WTC11 (cell line): ENCODE measurements around the gene NCL. TPM values are rescaled to one million over a fixed set of nuclear protein-coding genes. Genes with fewer than 3 reads are reported as not detected.
"Not testable (repeated sequence)": the region's sequence is repeated elsewhere in the genome, so short reads cannot be mapped to it uniquely, and the experiment has no call there.

Experiments used
- ATAC-seq: fragments of 200-7000 bp; cut with Tn5 transposase; 2 replicates; pipeline ENCODE4 v1.10.0; 2021; ENCODE audit warnings: mild to moderate bottlenecking, moderate library complexity
- CTCF ChIA-PET: fragments of 300-600 bp; sonication (Branson Sonifier 250); formaldehyde crosslinking; loops from one replicate; lab custom pipeline; 2021; ENCODE audit warnings: antibody characterized with exemption; lab: Charles Lee
- POLR2A ChIA-PET: fragments of 350-600 bp; sonication (Branson Sonifier 250); formaldehyde crosslinking; loops from one replicate; lab custom pipeline; 2021; ENCODE audit warnings: antibody characterized with exemption; lab: Charles Lee
- DNase-seq: peaks from one replicate; pipeline ENCODE4 v3.0.0; 2021; ENCODE audit warnings: low spot score
- H3K27ac Mint-ChIP-seq: 2 replicates; pipeline ENCODE4 v1.8.0; 2021; ENCODE audit warnings: mixed read lengths
- H3K27me3 Mint-ChIP-seq: 2 replicates; pipeline ENCODE4 v1.8.0; 2021; ENCODE audit warnings: low read depth, mild to moderate bottlenecking, moderate library complexity, mixed read lengths
- H3K36me3 Mint-ChIP-seq: 2 replicates; pipeline ENCODE4 v1.8.0; 2021; ENCODE audit warnings: mixed read lengths
- H3K4me1 Mint-ChIP-seq: 2 replicates; pipeline ENCODE4 v1.8.0; 2022; ENCODE audit warnings: mixed read lengths
- H3K4me3 Mint-ChIP-seq: 2 replicates; pipeline ENCODE4 v1.8.0; 2021; ENCODE audit warnings: mild to moderate bottlenecking, moderate library complexity, mixed read lengths
- H3K9me3 Mint-ChIP-seq: 2 replicates; pipeline ENCODE4 v1.8.0; 2021; ENCODE audit warnings: mixed read lengths
- ATF2 ChIP-seq: sonication (generic); formaldehyde crosslinking; IDR thresholded peaks from 2 replicates; pipeline ENCODE4 v1.8.1; 2022; ENCODE audit warnings: low read depth, missing genetic modification reagents, borderline replicate concordance
- ATF3 ChIP-seq: sonication (generic); formaldehyde crosslinking; conservative IDR thresholded peaks from 2 replicates; pipeline ENCODE4 v1.8.1; 2022; ENCODE audit warnings: mild to moderate bottlenecking, missing genetic modification reagents
- EMX1 ChIP-seq: fragments of 250-450 bp; sonication (Bioruptor Pico); IDR thresholded peaks from 2 replicates; pipeline ENCODE4 v1.8.0; 2021; ENCODE audit warnings: mild to moderate bottlenecking
- GABPB1 ChIP-seq: sonication (generic); formaldehyde crosslinking; IDR thresholded peaks from 2 replicates; pipeline ENCODE4 v1.8.1; 2023; ENCODE audit warnings: mild to moderate bottlenecking, missing genetic modification reagents
- HMGA2 ChIP-seq: fragments of 250-450 bp; sonication (Bioruptor Pico); IDR thresholded peaks from 2 replicates; pipeline ENCODE4 v1.4.0; 2021; ENCODE audit warnings: mild to moderate bottlenecking, moderate library complexity
- JAZF1 ChIP-seq: fragments of 250-450 bp; sonication (Bioruptor Pico); IDR thresholded peaks from 2 replicates; pipeline ENCODE4 v1.9.0; 2021; ENCODE audit warnings: moderate library complexity, mild to moderate bottlenecking, inconsistent platforms
- JUN ChIP-seq: sonication (generic); formaldehyde crosslinking; IDR thresholded peaks from 2 replicates; pipeline ENCODE4 v1.8.0; 2023; ENCODE audit warnings: mild to moderate bottlenecking, missing genetic modification reagents
- NFATC4 ChIP-seq: fragments of 250-450 bp; sonication (Bioruptor Pico); IDR thresholded peaks from 2 replicates; pipeline ENCODE4 v1.9.0; 2021; ENCODE audit warnings: mild to moderate bottlenecking
- PRDM15 ChIP-seq: sonication (generic); formaldehyde crosslinking; IDR thresholded peaks from 2 replicates; pipeline ENCODE4 v1.8.0; 2022; ENCODE audit warnings: missing genetic modification reagents
- SP1 ChIP-seq: sonication (generic); formaldehyde crosslinking; conservative IDR thresholded peaks from 2 replicates; pipeline ENCODE4 v1.8.1; 2022; ENCODE audit warnings: missing genetic modification reagents
- ZNF219 ChIP-seq: sonication (generic); formaldehyde crosslinking; IDR thresholded peaks from 2 replicates; pipeline ENCODE4 v1.8.0; 2023; ENCODE audit warnings: missing genetic modification reagents, mild to moderate bottlenecking, borderline replicate concordance
- ZNF281 ChIP-seq: sonication (generic); formaldehyde crosslinking; IDR thresholded peaks from 2 replicates; pipeline ENCODE4 v1.8.0; 2023; ENCODE audit warnings: mild to moderate bottlenecking, missing genetic modification reagents
- ZNF423 ChIP-seq: fragments of 250-450 bp; sonication (Bioruptor Pico); IDR thresholded peaks from 2 replicates; pipeline ENCODE4 v2.1.2; 2022; ENCODE audit warnings: mild to moderate bottlenecking, moderate library complexity
- ZNF425 ChIP-seq: fragments of 250-450 bp; sonication (Bioruptor Pico); conservative IDR thresholded peaks from 2 replicates; pipeline ENCODE4 v1.9.0; 2021; ENCODE audit warnings: mild to moderate bottlenecking
- ZNF512 ChIP-seq: sonication (generic); formaldehyde crosslinking; IDR thresholded peaks from 2 replicates; pipeline ENCODE4 v1.8.1; 2022; ENCODE audit warnings: missing genetic modification reagents, borderline replicate concordance
- ZSCAN18 ChIP-seq: fragments of 250-450 bp; sonication (Bioruptor Pico); IDR thresholded peaks from 2 replicates; pipeline ENCODE4 v2.1.2; 2022; ENCODE audit warnings: mild to moderate bottlenecking, moderate library complexity
- total RNA-seq: library from RNA; stranded (reverse); gene quantifications from 3 replicates; pipeline ENCODE4 v1.2.3, GENCODE V29; 2021

Gene NCL
- total RNA-seq, 1 experiment from 2014 or later = 1,223 TPM

GRCh38 chr2:231433990-231434389 lies 30.3 kb downstream of the NCL start:
- peaks cover 35% of the 10 kb centered on the region for H3K9me3 Mint-ChIP-seq
- no peak for ATAC-seq
- CTCF ChIA-PET = interaction anchor here (0.9 kb wide), 1 partner anchor 18 kb away, joined by 3 read pairs; no protein-coding TSS in a partner anchor
- no peak for DNase-seq
- H3K4me1 Mint-ChIP-seq = peaks cover 6% of the 10 kb centered on the region
- H3K4me3 Mint-ChIP-seq = no peak overlapping the region
- no peaks in the 10 kb centered on the region; the same call in none of the 2 replicates for H3K27me3 Mint-ChIP-seq
- H3K36me3 Mint-ChIP-seq = peaks cover 30% of the 10 kb centered on the region
- no peak overlapping the region for H3K27ac Mint-ChIP-seq
- POLR2A ChIA-PET = no interaction called here
- no peak for TF ChIP-seq ZNF219
- TF ChIP-seq ATF2 (CRISPR knock-in tag) = no peak
- TF ChIP-seq PRDM15 (CRISPR knock-in tag) = no peak
- TF ChIP-seq ATF3 = no peak
- no peak for TF ChIP-seq ZNF512
- no peak for TF ChIP-seq SP1 (CRISPR knock-in tag)
- no peak for TF ChIP-seq HMGA2 (CRISPR knock-in tag)

- H3K27ac Mint-ChIP-seq = no peak overlapping the region
- ATAC-seq = no peak
- POLR2A ChIA-PET = no interaction called here
- peaks cover 7% of the 10 kb centered on the region for H3K4me1 Mint-ChIP-seq
- H3K9me3 Mint-ChIP-seq = peaks cover 32% of the 10 kb centered on the region
- TF ChIP-seq JAZF1 (no peak), ZNF423 (CRISPR knock-in tag) (no peak)
- TF ChIP-seq, all 79 proteins: peak for 0
- H3K36me3 Mint-ChIP-seq = peaks cover 30% of the 10 kb centered on the region
- H3K4me3 Mint-ChIP-seq = no peak overlapping the region
- no peak for DNase-seq
- H3K27me3 Mint-ChIP-seq = no peaks in the 10 kb centered on the region; the same call in none of the 2 replicates
- CTCF ChIA-PET = no interaction called here
Measured at GRCh38 chr2:231431606-231432005, 32.7 kb downstream of the NCL start.

- CTCF ChIA-PET = interaction anchor here (1.9 kb wide), 1 partner anchor 25 kb away, joined by 5 read pairs; no protein-coding TSS in a partner anchor
- H3K27me3 Mint-ChIP-seq, ATAC-seq, DNase-seq, H3K27ac Mint-ChIP-seq, H3K4me3 Mint-ChIP-seq, POLR2A ChIA-PET: not testable (repeated sequence)
- peaks cover 30% of the 10 kb centered on the region for H3K9me3 Mint-ChIP-seq
- peaks cover 30% of the 10 kb centered on the region for H3K36me3 Mint-ChIP-seq
- H3K4me1 Mint-ChIP-seq = peaks cover 13% of the 10 kb centered on the region
Measured at GRCh38 chr2:231430437-231430836, 33.8 kb downstream of the NCL start.

GRCh38 chr2:231429901-231430300 lies 34.4 kb downstream of the NCL start:
- DNase-seq (no peak), ATAC-seq (no peak)
- H3K27me3 Mint-ChIP-seq = peaks cover 4% of the 10 kb centered on the region
- POLR2A ChIA-PET = no interaction called here
- H3K36me3 Mint-ChIP-seq = peaks cover 30% of the 10 kb centered on the region
- H3K9me3 Mint-ChIP-seq = peaks cover 29% of the 10 kb centered on the region
- H3K4me1 Mint-ChIP-seq = peaks cover 18% of the 10 kb centered on the region
- CTCF ChIA-PET = interaction anchor here (1.6 to 1.9 kb wide), 2 partner anchors 24 to 53 kb away, joined by 3 to 5 read pairs; no protein-coding TSS in a partner anchor
- no peak overlapping the region for H3K27ac Mint-ChIP-seq
- no peak overlapping the region for H3K4me3 Mint-ChIP-seq
- no peak for TF ChIP-seq NFATC4 (CRISPR knock-in tag)
- TF ChIP-seq ZNF425 (CRISPR knock-in tag) = no peak
- no peak for TF ChIP-seq HMGA2 (CRISPR knock-in tag)
- TF ChIP-seq ZNF281 (CRISPR knock-in tag) = no peak
- no peak for TF ChIP-seq GABPB1
- no peak for TF ChIP-seq JUN (CRISPR knock-in tag)
- no peak for TF ChIP-seq ZSCAN18 (CRISPR knock-in tag)
- TF ChIP-seq EMX1 (CRISPR knock-in tag) = no peak
